PC-3 (cell line): ENCODE measurements around the gene POLR3E. TPM values are rescaled to one million over a fixed set of nuclear protein-coding genes. Genes with fewer than 3 reads are reported as not detected.

ENCODE experiments used
- ATAC-seq: fragments of 200-7000 bp; cut with Tn5 transposase; 2 replicates; pipeline ENCODE4 v1.9.1; 2020; ENCODE audit warnings: mild to moderate bottlenecking, moderate library complexity
- BruUV-seq: library from RNA; stranded (reverse); fragments of 400-500 nt; replicated peaks from 2 replicates; lab custom pipeline; 2021; lab: Mats Ljungman, UMichigan
- CTCF ChIA-PET: fragments of 300-600 bp; sonication (Branson Sonifier 250); formaldehyde crosslinking; loops from one replicate; lab custom pipeline; 2022; ENCODE audit warnings: antibody characterized with exemption; lab: Charles Lee
- POLR2A ChIA-PET: fragments of 300-600 bp; sonication (Branson Sonifier 250); formaldehyde crosslinking; loops from one replicate; lab custom pipeline; 2022; ENCODE audit warnings: antibody characterized with exemption; ENCODE audit not compliant: unreplicated experiment; lab: Charles Lee
- DNase-seq: peaks from one replicate; pipeline ENCODE4 v3.0.0-alpha.2; 2015
- H2AFZ ChIP-seq: fragments of 300-600 bp; sonication (generic); 2 replicates; pipeline ENCODE4 v1.6.0; 2016; ENCODE audit warnings: antibody characterized with exemption, low read length
- H3F3A ChIP-seq: fragments of 300-600 bp; sonication (generic); one replicate; pipeline ENCODE4 v1.6.0; 2017; ENCODE audit warnings: antibody characterized with exemption, low read length, control low read depth, mild to moderate bottlenecking; ENCODE audit not compliant: unreplicated experiment
- H3K27ac ChIP-seq: fragments of 300-600 bp; sonication (generic); 2 replicates; pipeline ENCODE4 v1.5.1; 2016; ENCODE audit warnings: mild to moderate bottlenecking, low read length
- H3K27me3 ChIP-seq: fragments of 300-600 bp; sonication (generic); 2 replicates; pipeline ENCODE4 v1.6.1; 2016; ENCODE audit warnings: low read length, mixed read lengths
- H3K36me3 ChIP-seq: fragments of 300-600 bp; sonication (generic); 2 replicates; pipeline ENCODE4 v1.6.1; 2016; ENCODE audit warnings: low read depth, mixed run types, low read length, mixed read lengths
- H3K4me1 ChIP-seq: fragments of 300-600 bp; sonication (generic); 2 replicates; pipeline ENCODE4 v1.5.1; 2016; ENCODE audit warnings: low read length; ENCODE audit not compliant: insufficient read depth
- H3K4me2 ChIP-seq: fragments of 300-600 bp; sonication (generic); 2 replicates; pipeline ENCODE4 v1.6.0; 2016; ENCODE audit warnings: low read length
- H3K4me3 ChIP-seq: fragments of 300-600 bp; sonication (generic); 2 replicates; pipeline ENCODE4 v1.5.1; 2016; ENCODE audit warnings: mild to moderate bottlenecking, low read length, mixed read lengths
- H3K79me2 ChIP-seq: fragments of 300-600 bp; sonication (generic); 2 replicates; pipeline ENCODE4 v1.6.1; 2017; ENCODE audit warnings: low read length, mixed read lengths
- H3K9ac ChIP-seq: fragments of 300-600 bp; sonication (generic); 2 replicates; pipeline ENCODE4 v1.6.0; 2016; ENCODE audit warnings: mild to moderate bottlenecking, low read length
- H3K9me2 ChIP-seq: fragments of 300-600 bp; sonication (generic); replicated peaks from 2 replicates; pipeline ENCODE4 v1.6.1; 2016; ENCODE audit warnings: mixed run types, low read length, mixed read lengths
- H3K9me3 ChIP-seq: fragments of 300-600 bp; sonication (generic); 2 replicates; pipeline ENCODE4 v1.6.1; 2016; ENCODE audit warnings: low read length, mixed read lengths
- H4K20me1 ChIP-seq: fragments of 300-600 bp; sonication (generic); 2 replicates; pipeline ENCODE4 v1.6.1; 2016; ENCODE audit warnings: low read length, mixed read lengths
- CTCF ChIP-seq: fragments of 300-600 bp; sonication (generic); conservative IDR thresholded peaks from 2 replicates; pipeline ENCODE4 v1.5.1; 2017; ENCODE audit warnings: antibody characterized with exemption, low read depth, mild to moderate bottlenecking, low read length
- EZH2 ChIP-seq: fragments of 300-600 bp; sonication (generic); IDR thresholded peaks from one replicate; pipeline ENCODE4 v1.6.1; 2017; ENCODE audit warnings: antibody characterized with exemption, mild to moderate bottlenecking, low read length; ENCODE audit not compliant: unreplicated experiment
- EZH2phosphoT487 ChIP-seq: fragments of 300-600 bp; sonication (generic); IDR thresholded peaks from 2 replicates; pipeline ENCODE4 v1.6.1; 2018; ENCODE audit warnings: mild to moderate bottlenecking, antibody characterized with exemption, low read length, borderline replicate concordance
- intact Hi-C: fragments of 100-400 bp; cut with micrococcal nuclease; formaldehyde crosslinking; loops from 2 replicates; pipeline ENCODE4 v1.9.0; 2023
- total RNA-seq: library from RNA; depleted of rRNA; stranded (reverse); fragments of >200 nt; gene quantifications from 2 replicates; pipeline ENCODE4 v1.2.3, GENCODE V29; 2014

Gene POLR3E
- total RNA-seq, 1 experiment from 2014 or later, result 48.8 TPM

GRCh38 chr16:22314661-22315626 lies 17.7 kb downstream of the POLR3E start:
- Histone ChIP-seq H3K27me3 (no peaks in the 10 kb centered on the region), H3K79me2 (no peaks in the 10 kb centered on the region), H3K4me1 (no peaks in the 10 kb centered on the region), H4K20me1 (no peaks in the 10 kb centered on the region), H3K9me3 (no peaks in the 10 kb centered on the region), H3K4me2 (no peak overlapping the region), H3K4me3 (no peak overlapping the region), H3F3A (no peaks in the 10 kb centered on the region), H3K27ac (no peak overlapping the region), H3K36me3 (peaks cover 12% of the 10 kb centered on the region; the same call in 1 of the 2 replicates), H3K9ac (no peak overlapping the region), H2AFZ (no peak overlapping the region), H3K9me2 (no peaks in the 10 kb centered on the region)
- DNase-seq (no peak), ATAC-seq (no peak)
- no TSS peak for BruUV-seq
- TF ChIP-seq EZH2phosphoT487 (no peak), EZH2 (no peak), CTCF (no peak)
- POLR2A ChIA-PET, result no interaction called here
- intact Hi-C loops, result no loop called here
- CTCF ChIA-PET, result no interaction called here

GRCh38 chr16:22315979-22316378 lies 18.8 kb downstream of the POLR3E start:
- no peak for ATAC-seq
- H3K9me3 ChIP-seq, result no peaks in the 10 kb centered on the region
- H3K36me3 ChIP-seq, result peaks cover 12% of the 10 kb centered on the region; the same call in 1 of the 2 replicates
- H3K79me2 ChIP-seq, result no peaks in the 10 kb centered on the region
- POLR2A ChIA-PET, result no interaction called here
- H3K9me2 ChIP-seq, result no peaks in the 10 kb centered on the region
- H3K27me3 ChIP-seq, result no peaks in the 10 kb centered on the region
- CTCF ChIA-PET, result no interaction called here
- H3K4me1 ChIP-seq, result no peaks in the 10 kb centered on the region
- no peaks in the 10 kb centered on the region for H4K20me1 ChIP-seq
- H3K9ac ChIP-seq, result no peak overlapping the region
- BruUV-seq, result no TSS peak
- intact Hi-C loops, result no loop called here
- no peak overlapping the region for H3K27ac ChIP-seq
- no peaks in the 10 kb centered on the region for H3F3A ChIP-seq
- H2AFZ ChIP-seq, result no peak overlapping the region
- TF ChIP-seq EZH2 (no peak), EZH2phosphoT487 (no peak), CTCF (no peak)
- no peak for DNase-seq
- no peak overlapping the region for H3K4me2 ChIP-seq
- no peak overlapping the region for H3K4me3 ChIP-seq

- Histone ChIP-seq H3K36me3 (peaks cover 16% of the 10 kb centered on the region; the same call in 1 of the 2 replicates), H3K4me1 (no peaks in the 10 kb centered on the region), H3K9ac (no peak overlapping the region), H4K20me1 (no peaks in the 10 kb centered on the region), H3K9me2 (no peaks in the 10 kb centered on the region), H3K4me3 (no peak overlapping the region), H2AFZ (no peak overlapping the region), H3K79me2 (no peaks in the 10 kb centered on the region), H3F3A (no peaks in the 10 kb centered on the region), H3K4me2 (no peak overlapping the region), H3K27ac (no peak overlapping the region), H3K27me3 (no peaks in the 10 kb centered on the region), H3K9me3 (no peaks in the 10 kb centered on the region)
- no peak for TF ChIP-seq EZH2
- no peak for TF ChIP-seq CTCF
- TF ChIP-seq EZH2phosphoT487, result no peak
- ChIA-PET POLR2A (no interaction called here), CTCF (no interaction called here)
- no TSS peak for BruUV-seq
- intact Hi-C loops, result no loop called here
- DNase-seq, result no peak
- no peak for ATAC-seq
Measured at GRCh38 chr16:22316411-22316811, 19.2 kb downstream of the POLR3E start.
